Measurements from ENCODE around the gene ATXN7. TPM values are rescaled to one million over a fixed set of nuclear protein-coding genes. Genes with fewer than 3 reads are reported as not detected.

The ATXN7 gene
- total RNA-seq, 1 experiment from 2014 or later: 27.5 TPM

- TF ChIP-seq REST (IDR thresholded peaks at IDR 0.05; ENCODE audit: low read depth) (no peak), SRF (IDR thresholded peaks at IDR 0.05; ENCODE audit: low read depth) (no peak), FOSL1 (IDR thresholded peaks at IDR 0.05; ENCODE audit: low read depth) (no peak), YY1 (IDR thresholded peaks at IDR 0.05; ENCODE audit: extremely low read depth, insufficient replicate concordance, low read depth, low read length) (no peak), CEBPB (IDR thresholded peaks at IDR 0.05; ENCODE audit: low read depth) (no peak)
These were observed 184.1 kb downstream of the ATXN7 start (continued) for GRCh38 chr3:64047787-64048186.

- POLR2A ChIA-PET: no interaction called here
- no peak overlapping the region for H3K4me2 ChIP-seq (ENCODE audit: low read length)
- H3K27me3 ChIP-seq (ENCODE audit: insufficient read depth, low read length): peaks cover 42% of the 10 kb centered on the region
- H3K9ac ChIP-seq (ENCODE audit: low read length): no peak overlapping the region
- H4K20me1 ChIP-seq (ENCODE audit: insufficient read depth): no peaks in the 10 kb centered on the region
- no peak overlapping the region for H2AFZ ChIP-seq (ENCODE audit: low read depth, low read length, poor library complexity, severe bottlenecking)
- H3K79me2 ChIP-seq (ENCODE audit: insufficient read depth, low read length): no peaks in the 10 kb centered on the region
- RAD21 ChIA-PET (ENCODE audit: low non-redundant PET in 1 of 2, low total read pairs in 2 of 2, uncharacterized antibody in 2 of 2, unreplicated experiment in 2 of 2): no interaction called here
- no peak overlapping the region for H3K4me3 ChIP-seq (replicated peaks in 1 of 2; ENCODE audit: low read depth in 1 of 2, low read length in 2 of 2)
- CTCF ChIA-PET: no interaction called here
- H3K4me1 ChIP-seq (ENCODE audit: control insufficient read depth in 1 of 2, insufficient read depth in 2 of 2, low read length in 2 of 2): no peaks in the 10 kb centered on the region
- H3K27ac ChIP-seq (ENCODE audit: low read depth, low read length): no peak overlapping the region
- intact Hi-C loops (cut with micrococcal nuclease): no loop called here
- TF ChIP-seq RAD21 (IDR thresholded peaks at IDR 0.05; ENCODE audit: low read depth) (no peak), JUND (IDR thresholded peaks at IDR 0.05) (no peak)
- no peaks in the 10 kb centered on the region for H3K36me3 ChIP-seq (ENCODE audit: control insufficient read depth in 1 of 2, insufficient read depth in 2 of 2, low read length in 2 of 2)
- H3K9me2 ChIP-seq (ENCODE audit: insufficient read depth): no peaks in the 10 kb centered on the region
- BruUV-seq (replicated peaks): no TSS peak
- DNase-seq (ENCODE audit: low read depth, low spot score): no peak
- H3K9me3 ChIP-seq (ENCODE audit: control insufficient read depth in 1 of 2, insufficient read depth in 1 of 2, low read depth in 1 of 2, low read length in 2 of 2): no peaks in the 10 kb centered on the region
- ATAC-seq: no peak
These were observed 185.0 kb downstream of the ATXN7 start for GRCh38 chr3:64048631-64049061.

All from HCT116 (cell line).